ENCODE data around the gene NACA2. TPM values are rescaled to one million over a fixed set of nuclear protein-coding genes. Genes with fewer than 3 reads are reported as not detected.

NACA2 gene
- total RNA-seq, 1 experiment from 2014 or later: not detected

GRCh38 chr17:61601297-61601696 lies 10.3 kb upstream of the NACA2 start:
- POLR2A ChIA-PET: interaction anchor here (0.6 kb wide), 1 partner anchor 307 kb away, joined by 4 read pairs; no protein-coding TSS in a partner anchor
- intact Hi-C loops (cut with micrococcal nuclease): no loop called here
- Histone ChIP-seq H3K36me3 (ENCODE audit: control insufficient read depth in 1 of 2, insufficient read depth in 2 of 2, low read length in 2 of 2) (no peaks in the 10 kb centered on the region), H3K27me3 (ENCODE audit: insufficient read depth, low read length) (no peaks in the 10 kb centered on the region), H3K4me1 (ENCODE audit: control insufficient read depth in 1 of 2, insufficient read depth in 2 of 2, low read length in 2 of 2) (no peaks in the 10 kb centered on the region), H4K20me1 (ENCODE audit: insufficient read depth) (no peaks in the 10 kb centered on the region), H3K9me2 (ENCODE audit: insufficient read depth) (no peaks in the 10 kb centered on the region), H3K9ac (ENCODE audit: low read length) (no peak overlapping the region), H3K79me2 (ENCODE audit: insufficient read depth, low read length) (no peaks in the 10 kb centered on the region), H3K27ac (ENCODE audit: low read depth, low read length) (no peak overlapping the region), H2AFZ (ENCODE audit: low read depth, low read length, poor library complexity, severe bottlenecking) (no peak overlapping the region), H3K4me3 (replicated peaks in 1 of 2; ENCODE audit: low read depth in 1 of 2, low read length in 2 of 2) (no peak overlapping the region), H3K4me2 (ENCODE audit: low read length) (no peak overlapping the region), H3K9me3 (ENCODE audit: control insufficient read depth in 1 of 2, insufficient read depth in 1 of 2, low read depth in 1 of 2, low read length in 2 of 2) (no peaks in the 10 kb centered on the region)
- ATAC-seq (no peak), DNase-seq (ENCODE audit: low read depth, low spot score) (no peak)
- TF ChIP-seq SP1 (IDR thresholded peaks at IDR 0.05; ENCODE audit: low read depth) (no peak), RAD21 (IDR thresholded peaks at IDR 0.05; ENCODE audit: low read depth) (no peak), SRF (IDR thresholded peaks at IDR 0.05; ENCODE audit: low read depth) (no peak), ZBTB33 (IDR thresholded peaks at IDR 0.05; ENCODE audit: extremely low read depth, insufficient replicate concordance, low read length) (no peak), POLR2AphosphoS5 (IDR thresholded peaks at IDR 0.05; ENCODE audit: low read depth, low read length) (no peak), EGR1 (IDR thresholded peaks at IDR 0.05; ENCODE audit: low read depth) (no peak), CTCF (IDR thresholded peaks at IDR 0.05 in 2 of 3, conservative IDR thresholded peaks at IDR 0.05 in 1 of 3; ENCODE audit: borderline replicate concordance in 1 of 3, insufficient read depth in 1 of 3, low read depth in 2 of 3, low read length in 2 of 3) (no peak), CEBPB (IDR thresholded peaks at IDR 0.05; ENCODE audit: low read depth) (no peak), TCF7L2 (IDR thresholded peaks at IDR 0.05; ENCODE audit: borderline replicate concordance, extremely low read depth, insufficient read depth, insufficient read length) (no peak), EZH2phosphoT487 (IDR thresholded peaks at IDR 0.05; ENCODE audit: borderline replicate concordance) (no peak), FOSL1 (IDR thresholded peaks at IDR 0.05; ENCODE audit: low read depth) (no peak), CBX3 (IDR thresholded peaks at IDR 0.05; ENCODE audit: low read depth) (no peak), POLR2A (IDR thresholded peaks at IDR 0.05; ENCODE audit: borderline replicate concordance, extremely low read depth, insufficient read depth, insufficient read length) (no peak), JUND (IDR thresholded peaks at IDR 0.05) (no peak), MAX (IDR thresholded peaks at IDR 0.05) (no peak), ZFX (IDR thresholded peaks at IDR 0.05) (no peak), ELF1 (IDR thresholded peaks at IDR 0.05; ENCODE audit: borderline replicate concordance, low read depth) (no peak), ATF3 (IDR thresholded peaks at IDR 0.05) (no peak)
- RAD21 ChIA-PET (ENCODE audit: low non-redundant PET in 1 of 2, low total read pairs in 2 of 2, uncharacterized antibody in 2 of 2, unreplicated experiment in 2 of 2): interaction anchor here in 1 of 2 experiments (0.7 kb wide), 1 partner anchor 990 kb away, joined by 5 read pairs; no protein-coding TSS in a partner anchor
- CTCF ChIA-PET: no interaction called here
- no TSS peak for BruUV-seq (replicated peaks)
